Astrocyte of the hippocampus (primary cell): ENCODE results near the gene SLC26A1.
"Not testable (repeated sequence)": the region's sequence is repeated elsewhere in the genome, so short reads cannot be mapped to it uniquely, and the experiment has no call there.

Source experiments
- DNase-seq: peaks from one replicate; pipeline ENCODE4 v3.0.0; 2011; ENCODE audit warnings: low read depth, low spot score

SLC26A1 gene

GRCh38 chr4:999882-1000425 lies 6.8 kb upstream of the SLC26A1 start:
- DNase-seq: no peak

- not testable (repeated sequence) for DNase-seq
These were observed 6.1 kb upstream of the SLC26A1 start for GRCh38 chr4:999240-999863.

GRCh38 chr4:998096-998691 lies 5.0 kb upstream of the SLC26A1 start:
- no peak for DNase-seq

GRCh38 chr4:997375-998071 lies 4.3 kb upstream of the SLC26A1 start:
- DNase-seq: peak; percentile 45

- no peak for DNase-seq
These were observed 3.8 kb upstream of the SLC26A1 start for GRCh38 chr4:996997-997374.

GRCh38 chr4:996030-996996 lies 3.1 kb upstream of the SLC26A1 start:
- no peak for DNase-seq

- no peak for DNase-seq
These were observed 2.3 kb upstream of the SLC26A1 start for GRCh38 chr4:995311-996026.

- no peak for DNase-seq
These were observed 700 bp downstream of the SLC26A1 start for GRCh38 chr4:992297-993110.

- DNase-seq: no peak
These were observed 1.5 kb downstream of the SLC26A1 start for GRCh38 chr4:991451-992296.

- DNase-seq: no peak
These were observed 2.3 kb downstream of the SLC26A1 start for GRCh38 chr4:990746-991367.

- no peak for DNase-seq
These were observed 3.3 kb downstream of the SLC26A1 start for GRCh38 chr4:989722-990471.

- no peak for DNase-seq
These were observed 4.2 kb downstream of the SLC26A1 start for GRCh38 chr4:988726-989721.

- DNase-seq: no peak
These were observed 5.3 kb downstream of the SLC26A1 start for GRCh38 chr4:987624-988513.

- peak; percentile 87 for DNase-seq
These were observed 6.2 kb downstream of the SLC26A1 start, which contains the start of gene IDUA for GRCh38 chr4:986879-987623. Gene IDUA, plus strand, starts transcription at chr4:987044. Its CDS starts 41 bp downstream, at chr4:987085.

GRCh38 chr4:986428-986878 lies 6.8 kb downstream of the SLC26A1 start:
- DNase-seq: no peak
